ENCODE results near the gene FAM149B1. TPM values are rescaled to one million over a fixed set of nuclear protein-coding genes. Genes with fewer than 3 reads are reported as not detected.
"Not testable (repeated sequence)": the region's sequence is repeated elsewhere in the genome, so short reads cannot be mapped to it uniquely, and the experiment has no call there.

The FAM149B1 gene
- total RNA-seq, 2 experiments from 2014 or later, result 11.1 to 12.6 TPM

GRCh38 chr10:73238990-73239566, 71.2 kb downstream of the FAM149B1 start:
- peaks cover 17% of the 10 kb centered on the region for H3K4me1 Mint-ChIP-seq
- peaks cover 31% of the 10 kb centered on the region for H3K36me3 Mint-ChIP-seq
- no peak for DNase-seq
- no peaks in the 10 kb centered on the region for H3K27me3 Mint-ChIP-seq
- no peak overlapping the region for H3K4me3 Mint-ChIP-seq
- H3K27ac Mint-ChIP-seq, result no peak overlapping the region
- H3K9me3 Mint-ChIP-seq, result no peaks in the 10 kb centered on the region

- H3K4me1 Mint-ChIP-seq, result peaks cover 25% of the 10 kb centered on the region
- no peaks in the 10 kb centered on the region for H3K9me3 Mint-ChIP-seq
- no peak for DNase-seq
- H3K4me3 Mint-ChIP-seq, result no peak overlapping the region
- H3K36me3 Mint-ChIP-seq, result peaks cover 39% of the 10 kb centered on the region
- H3K27ac Mint-ChIP-seq, result no peak overlapping the region
- H3K27me3 Mint-ChIP-seq, result no peaks in the 10 kb centered on the region
Measured at GRCh38 chr10:73239908-73240307, 72.0 kb downstream of the FAM149B1 start.

- peak overlapping the region; percentile 99 for H3K4me3 Mint-ChIP-seq
- peaks cover 50% of the 10 kb centered on the region for H3K4me1 Mint-ChIP-seq
- H3K36me3 Mint-ChIP-seq, result peaks cover 77% of the 10 kb centered on the region
- H3K27ac Mint-ChIP-seq, result peak overlapping the region; percentile 20
- H3K9me3 Mint-ChIP-seq, result no peaks in the 10 kb centered on the region
- H3K27me3 Mint-ChIP-seq, result no peaks in the 10 kb centered on the region
- no peak for DNase-seq
Measured at GRCh38 chr10:73244866-73245477, 77.1 kb downstream of the FAM149B1 start.

- Mint-ChIP-seq H3K4me3 (peak overlapping the region; percentile 99), H3K27ac (peak overlapping the region; percentile 96), H3K9me3 (no peaks in the 10 kb centered on the region), H3K4me1 (peaks cover 61% of the 10 kb centered on the region), H3K36me3 (peaks cover 78% of the 10 kb centered on the region), H3K27me3 (no peaks in the 10 kb centered on the region)
- no peak for DNase-seq
Measured at GRCh38 chr10:73246322-73246645, 78.4 kb downstream of the FAM149B1 start.

GRCh38 chr10:73246646-73247508, 79.0 kb downstream of the FAM149B1 start, which contains the start of gene DNAJC9:
Gene DNAJC9 (minus strand): TSS chr10:73247255. CDS start chr10:73247189, 66 bp downstream.
- Mint-ChIP-seq H3K4me3 (peak within 1 kb of the TSS; percentile 99), H3K9me3 (no peaks in the 10 kb centered on the region), H3K4me1 (peaks cover 65% of the 10 kb centered on the region), H3K27me3 (no peaks in the 10 kb centered on the region), H3K36me3 (peaks cover 83% of the 10 kb centered on the region), H3K27ac (peak within 1 kb of the TSS; percentile 96)
- peak; percentile 96 for DNase-seq

GRCh38 chr10:73247509-73248258, 79.8 kb downstream of the FAM149B1 start:
- peaks cover 63% of the 10 kb centered on the region for H3K4me1 Mint-ChIP-seq
- H3K27me3 Mint-ChIP-seq, result no peaks in the 10 kb centered on the region
- H3K27ac Mint-ChIP-seq, result peak overlapping the region; percentile 96
- no peaks in the 10 kb centered on the region for H3K9me3 Mint-ChIP-seq
- no peak for DNase-seq
- H3K36me3 Mint-ChIP-seq, result peaks cover 85% of the 10 kb centered on the region
- H3K4me3 Mint-ChIP-seq, result peak overlapping the region; percentile 99

- DNase-seq, result no peak
- Mint-ChIP-seq H3K36me3 (peaks cover 79% of the 10 kb centered on the region), H3K9me3 (no peaks in the 10 kb centered on the region), H3K27ac (peak overlapping the region; percentile 96), H3K4me1 (peaks cover 58% of the 10 kb centered on the region), H3K27me3 (no peaks in the 10 kb centered on the region), H3K4me3 (peak overlapping the region; percentile 99)
Measured at GRCh38 chr10:73248259-73248724, 80.4 kb downstream of the FAM149B1 start.

GRCh38 chr10:73251683-73252444, 83.9 kb downstream of the FAM149B1 start:
- H3K4me3 Mint-ChIP-seq, result peak overlapping the region; percentile 97

GRCh38 chr10:73252445-73253224, 84.7 kb downstream of the FAM149B1 start, which contains the start of gene MRPS16:
Gene MRPS16 (minus strand): TSS chr10:73252644. CDS start chr10:73252482, 162 bp downstream.
- peak; percentile 90 for DNase-seq
- Mint-ChIP-seq H3K4me3 (peak within 1 kb of the TSS; percentile 97), H3K27me3 (no peaks in the 10 kb centered on the region), H3K9me3 (no peaks in the 10 kb centered on the region), H3K36me3 (peaks cover 44% of the 10 kb centered on the region), H3K4me1 (peaks cover 47% of the 10 kb centered on the region), H3K27ac (peak within 1 kb of the TSS; percentile 98)

More at GRCh38 chr10:73251683-73252444, 83.9 kb downstream of the FAM149B1 start:
- peak overlapping the region; percentile 98 for H3K27ac Mint-ChIP-seq
- H3K36me3 Mint-ChIP-seq, result peaks cover 49% of the 10 kb centered on the region
- peaks cover 46% of the 10 kb centered on the region for H3K4me1 Mint-ChIP-seq
- H3K27me3 Mint-ChIP-seq, result no peaks in the 10 kb centered on the region
- peak; percentile 21 for DNase-seq
- no peaks in the 10 kb centered on the region for H3K9me3 Mint-ChIP-seq

GRCh38 chr10:73253225-73253555, 85.3 kb downstream of the FAM149B1 start:
- no peak for DNase-seq
- Mint-ChIP-seq H3K36me3 (peaks cover 38% of the 10 kb centered on the region), H3K9me3 (no peaks in the 10 kb centered on the region), H3K27me3 (no peaks in the 10 kb centered on the region), H3K4me3 (peak overlapping the region; percentile 97), H3K27ac (peak overlapping the region; percentile 98), H3K4me1 (peaks cover 42% of the 10 kb centered on the region)

- not testable (repeated sequence) for H3K9me3 Mint-ChIP-seq, H3K27ac Mint-ChIP-seq, H3K4me3 Mint-ChIP-seq, H3K27me3 Mint-ChIP-seq, H3K36me3 Mint-ChIP-seq, DNase-seq
- H3K4me1 Mint-ChIP-seq, result peaks cover 12% of the 10 kb centered on the region
Measured at GRCh38 chr10:73258612-73259011, 90.7 kb downstream of the FAM149B1 start.

- Mint-ChIP-seq H3K27ac (no peak overlapping the region), H3K4me3 (no peak overlapping the region), H3K27me3 (no peaks in the 10 kb centered on the region), H3K36me3 (no peaks in the 10 kb centered on the region), H3K4me1 (peaks cover 7% of the 10 kb centered on the region), H3K9me3 (peaks cover 3% of the 10 kb centered on the region)
- no peak for DNase-seq
Measured at GRCh38 chr10:73261362-73261995, 93.6 kb downstream of the FAM149B1 start.

GRCh38 chr10:73262105-73262730, 94.3 kb downstream of the FAM149B1 start:
- no peak overlapping the region for H3K4me3 Mint-ChIP-seq
- no peaks in the 10 kb centered on the region for H3K27me3 Mint-ChIP-seq
- peaks cover 4% of the 10 kb centered on the region for H3K4me1 Mint-ChIP-seq
- H3K27ac Mint-ChIP-seq, result no peak overlapping the region
- peaks cover 3% of the 10 kb centered on the region for H3K9me3 Mint-ChIP-seq
- no peak for DNase-seq
- H3K36me3 Mint-ChIP-seq, result no peaks in the 10 kb centered on the region
